Gastrocnemius medialis (tissue), 4 donors: Measurements from ENCODE around the gene C22orf15.

ENCODE experiments used
- POLR2A ChIP-seq, 2 donors: fragments of 450-650 bp; IDR thresholded peaks; one replicate each; pipeline ENCODE4 v1.6.1; 2017; ENCODE audit warnings: antibody characterized with exemption in 2 of 2, mild to moderate bottlenecking in 2 of 2, moderate library complexity in 2 of 2
- TF ChIP-seq, protein P1 (sequence below), 5 experiments: fragments of 450-650 bp in 3 of 5; fragments of 200-600 bp in 2 of 5; sonication (generic) in 2 of 5; IDR thresholded peaks in 4 of 5; conservative IDR thresholded peaks in 1 of 5; 1 replicate in 4 of 5; 2 replicates in 1 of 5; pipeline ENCODE4 v1.5.1; 2016 to 2019; ENCODE audit warnings: antibody characterized with exemption in 5 of 5, mild to moderate bottlenecking in 3 of 5, moderate library complexity in 3 of 5

DNA sequence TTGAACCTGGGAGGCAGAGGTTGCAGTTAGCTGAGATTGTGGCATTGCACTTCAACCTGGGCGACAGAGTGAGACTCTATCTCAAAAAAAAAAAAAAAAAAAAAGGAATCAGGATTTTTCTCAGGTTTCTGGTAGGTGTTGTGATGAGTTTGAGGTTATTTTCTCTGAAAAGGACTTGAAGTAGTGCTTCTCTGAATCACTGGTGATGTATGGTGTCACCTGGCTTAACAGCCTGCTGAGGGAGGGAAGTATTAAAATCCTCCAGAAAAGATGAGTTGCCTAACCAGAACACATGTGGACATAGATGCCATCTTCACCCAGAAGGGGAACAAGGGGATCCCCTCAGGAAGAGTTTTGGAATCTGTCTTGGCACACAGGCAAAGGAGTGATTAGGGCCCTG lies 44.0 kb downstream of the C22orf15 start:
- TF ChIP-seq, protein P1, sequence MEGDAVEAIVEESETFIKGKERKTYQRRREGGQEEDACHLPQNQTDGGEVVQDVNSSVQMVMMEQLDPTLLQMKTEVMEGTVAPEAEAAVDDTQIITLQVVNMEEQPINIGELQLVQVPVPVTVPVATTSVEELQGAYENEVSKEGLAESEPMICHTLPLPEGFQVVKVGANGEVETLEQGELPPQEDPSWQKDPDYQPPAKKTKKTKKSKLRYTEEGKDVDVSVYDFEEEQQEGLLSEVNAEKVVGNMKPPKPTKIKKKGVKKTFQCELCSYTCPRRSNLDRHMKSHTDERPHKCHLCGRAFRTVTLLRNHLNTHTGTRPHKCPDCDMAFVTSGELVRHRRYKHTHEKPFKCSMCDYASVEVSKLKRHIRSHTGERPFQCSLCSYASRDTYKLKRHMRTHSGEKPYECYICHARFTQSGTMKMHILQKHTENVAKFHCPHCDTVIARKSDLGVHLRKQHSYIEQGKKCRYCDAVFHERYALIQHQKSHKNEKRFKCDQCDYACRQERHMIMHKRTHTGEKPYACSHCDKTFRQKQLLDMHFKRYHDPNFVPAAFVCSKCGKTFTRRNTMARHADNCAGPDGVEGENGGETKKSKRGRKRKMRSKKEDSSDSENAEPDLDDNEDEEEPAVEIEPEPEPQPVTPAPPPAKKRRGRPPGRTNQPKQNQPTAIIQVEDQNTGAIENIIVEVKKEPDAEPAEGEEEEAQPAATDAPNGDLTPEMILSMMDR (IDR thresholded peaks at IDR 0.05 in 4 of 5, conservative IDR thresholded peaks at IDR 0.05 in 1 of 5), result no peak
- no peak for TF ChIP-seq POLR2A (IDR thresholded peaks at IDR 0.05)
